IPS-NIHi7 (cell line): Measurements from ENCODE around the gene CLEC3B.
A peak's percentile ranks its signal among the peaks of the same experiment; 100 is the strongest.
"Not testable (repeated sequence)": the region's sequence is repeated elsewhere in the genome, so short reads cannot be mapped to it uniquely, and the experiment has no call there.

ENCODE experiments used
- DNase-seq: peaks from one replicate; pipeline ENCODE4 v3.0.0; 2012; ENCODE audit warnings: mixed read lengths; ENCODE audit errors: extremely low spot score

The CLEC3B gene, protein sequence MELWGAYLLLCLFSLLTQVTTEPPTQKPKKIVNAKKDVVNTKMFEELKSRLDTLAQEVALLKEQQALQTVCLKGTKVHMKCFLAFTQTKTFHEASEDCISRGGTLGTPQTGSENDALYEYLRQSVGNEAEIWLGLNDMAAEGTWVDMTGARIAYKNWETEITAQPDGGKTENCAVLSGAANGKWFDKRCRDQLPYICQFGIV

DNA sequence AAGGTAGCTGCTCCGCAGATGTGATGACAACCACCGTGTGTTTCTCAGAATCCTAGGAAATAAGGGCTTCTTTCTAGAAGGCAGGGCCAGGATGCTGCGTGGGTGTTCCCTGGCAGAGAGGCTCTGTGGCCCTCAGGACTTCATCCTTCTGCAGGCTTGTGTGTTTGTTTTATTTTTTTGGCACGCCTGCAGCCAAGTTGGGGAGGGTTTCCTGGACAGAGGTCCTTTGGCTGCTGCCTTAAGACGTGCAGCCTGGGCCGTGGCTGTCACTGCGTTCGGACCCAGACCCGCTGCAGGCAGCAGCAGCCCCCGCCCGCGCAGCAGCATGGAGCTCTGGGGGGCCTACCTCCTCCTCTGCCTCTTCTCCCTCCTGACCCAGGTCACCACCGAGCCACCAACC, at the start of gene CLEC3B:
Gene CLEC3B (plus strand): TSS at position 266 of the 400 bp plus-strand sequence. CDS start 60 bp downstream, at position 326.
- no peak for DNase-seq

DNA sequence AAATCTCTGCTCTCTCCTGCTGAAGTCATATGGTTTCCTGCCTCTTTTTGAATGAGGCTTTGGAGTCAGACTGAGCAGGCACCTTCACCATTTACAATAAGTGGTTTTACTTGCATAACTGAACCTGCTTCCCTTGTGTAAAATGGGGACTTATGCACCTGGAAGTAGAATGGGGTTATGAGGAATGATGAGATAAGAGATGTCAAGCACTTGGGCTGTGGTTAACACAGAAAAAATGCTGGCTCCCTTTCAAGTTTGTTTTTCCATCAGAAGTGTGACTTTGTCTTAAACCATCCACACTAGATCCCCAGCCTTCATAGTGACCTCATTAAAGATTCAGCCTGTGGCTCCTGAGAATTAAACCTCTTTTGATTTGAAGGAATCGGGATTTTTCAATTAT, 44.9 kb upstream of the CLEC3B start:
- DNase-seq: no peak

DNA sequence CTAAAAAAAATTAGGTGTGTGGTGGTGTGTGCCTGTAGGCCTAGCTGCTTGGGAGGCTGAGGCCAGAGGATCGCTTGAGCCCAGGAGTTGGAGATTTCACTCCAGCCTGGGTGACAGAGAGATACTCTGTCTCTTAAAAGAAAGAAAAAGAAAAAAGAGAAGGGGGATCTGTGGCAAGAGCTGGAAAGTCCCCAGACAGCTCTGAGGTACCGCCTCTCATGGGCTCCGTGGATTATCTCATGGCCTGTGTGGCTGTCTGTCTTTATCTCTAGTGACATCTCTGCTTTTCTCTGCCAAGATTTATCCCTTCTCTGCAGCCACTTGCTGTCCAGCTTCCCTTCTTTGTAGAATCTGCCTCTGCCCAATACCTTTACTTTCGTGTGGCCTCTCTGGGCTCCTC, 44.4 kb upstream of the CLEC3B start:
- no peak for DNase-seq

DNA sequence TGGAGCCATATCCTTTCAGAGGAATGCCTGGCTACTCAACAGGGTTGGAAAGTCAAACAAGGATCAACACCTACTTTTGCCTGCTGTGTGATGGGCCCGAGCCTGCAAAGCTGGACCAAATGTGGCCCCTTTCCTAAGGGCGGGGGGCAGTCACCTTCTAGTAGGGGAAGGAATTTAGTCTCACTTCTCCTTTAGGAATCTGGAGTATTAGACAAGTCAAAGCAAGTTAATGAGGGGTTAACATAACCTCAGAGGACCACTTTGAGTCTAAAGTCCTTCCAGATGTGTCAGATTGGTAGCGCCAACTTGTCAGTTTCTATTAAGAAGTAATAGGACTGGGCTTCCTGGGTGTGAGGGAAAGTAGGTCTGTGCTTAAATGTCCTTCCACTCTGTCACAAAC, 43.3 kb upstream of the CLEC3B start:
- DNase-seq: no peak

DNA sequence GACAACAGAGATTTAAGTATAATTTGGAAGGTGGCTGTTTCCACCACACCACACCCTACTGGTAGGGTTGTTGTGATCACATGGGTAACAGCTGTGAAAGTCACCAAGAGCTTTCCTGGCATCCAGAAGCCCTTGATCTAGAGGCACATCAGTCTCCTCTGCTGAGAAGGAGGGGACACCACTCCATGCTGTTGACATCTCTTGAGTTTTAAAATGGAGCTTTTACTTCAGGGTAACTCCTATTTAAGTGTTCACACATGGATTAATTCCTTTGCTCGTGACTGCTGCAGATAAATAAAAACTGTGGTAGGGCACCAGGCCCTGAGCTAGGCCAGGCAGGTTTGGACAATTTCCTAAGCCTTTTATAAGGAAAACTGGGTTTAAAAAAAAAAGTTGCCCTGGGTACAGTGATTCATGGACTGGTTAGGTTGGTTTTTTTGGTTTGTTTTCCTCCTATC, 42.6 kb upstream of the CLEC3B start:
- DNase-seq: peak; percentile 23

DNA sequence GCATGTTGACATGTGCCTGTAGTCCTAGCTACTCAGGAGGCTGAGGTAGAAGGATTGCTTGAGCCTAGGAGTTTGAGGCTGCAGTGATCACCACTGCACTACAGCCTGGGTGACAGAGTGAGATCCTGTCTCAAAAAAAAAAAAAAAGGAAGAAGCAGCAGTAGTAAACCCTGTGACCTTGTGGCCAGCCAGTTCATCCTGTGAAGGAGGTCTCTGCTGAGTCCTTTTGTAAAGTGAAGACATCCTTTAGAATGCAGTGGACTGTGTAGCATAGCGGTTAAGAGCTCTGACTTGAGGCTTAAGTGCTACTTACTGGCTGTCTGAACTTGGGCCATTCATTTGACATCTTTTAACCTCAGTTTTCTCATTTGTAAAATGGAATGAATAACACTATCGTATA, 41.8 kb upstream of the CLEC3B start:
- DNase-seq: no peak

DNA sequence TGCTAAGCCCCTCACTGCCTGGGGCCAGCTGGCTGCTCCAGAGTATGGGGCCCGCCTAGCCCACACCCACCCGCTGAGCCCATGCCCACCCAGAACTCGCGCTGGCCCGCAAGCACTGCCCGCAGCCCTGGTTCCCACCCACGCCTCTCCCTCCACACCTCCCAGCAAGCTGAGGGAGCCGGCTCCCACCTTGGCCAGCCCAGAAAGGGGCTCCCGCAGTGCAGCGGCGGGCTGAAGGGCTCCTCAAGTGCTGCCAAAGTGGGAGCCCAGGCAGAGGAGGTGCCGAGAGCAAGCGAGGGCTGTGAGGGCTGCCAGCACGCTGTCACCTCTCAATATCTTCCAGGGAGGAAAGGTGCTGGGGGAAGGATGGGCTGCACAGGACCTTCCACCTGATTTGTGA, 39.8 kb upstream of the CLEC3B start:
- not testable (repeated sequence) for DNase-seq

DNA sequence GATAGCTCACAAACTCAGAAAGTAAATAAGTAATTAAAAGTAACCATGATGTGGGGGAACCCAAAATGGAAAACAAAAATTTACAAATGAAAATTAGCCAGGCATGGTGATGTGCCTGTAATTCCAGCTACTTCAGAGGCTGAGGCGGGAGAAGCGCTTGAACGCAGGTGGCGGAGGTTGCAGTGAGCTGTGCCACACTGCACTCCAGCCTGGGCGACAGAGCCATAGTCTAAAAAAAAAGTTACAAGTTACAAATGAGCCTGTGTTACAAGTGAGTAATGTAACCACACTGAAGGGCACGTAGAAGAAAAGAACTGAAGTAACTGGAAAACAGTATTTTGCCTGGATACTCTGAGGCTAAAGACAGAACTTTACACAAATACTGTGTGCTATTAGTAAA, 38.8 kb upstream of the CLEC3B start:
- no peak for DNase-seq

DNA sequence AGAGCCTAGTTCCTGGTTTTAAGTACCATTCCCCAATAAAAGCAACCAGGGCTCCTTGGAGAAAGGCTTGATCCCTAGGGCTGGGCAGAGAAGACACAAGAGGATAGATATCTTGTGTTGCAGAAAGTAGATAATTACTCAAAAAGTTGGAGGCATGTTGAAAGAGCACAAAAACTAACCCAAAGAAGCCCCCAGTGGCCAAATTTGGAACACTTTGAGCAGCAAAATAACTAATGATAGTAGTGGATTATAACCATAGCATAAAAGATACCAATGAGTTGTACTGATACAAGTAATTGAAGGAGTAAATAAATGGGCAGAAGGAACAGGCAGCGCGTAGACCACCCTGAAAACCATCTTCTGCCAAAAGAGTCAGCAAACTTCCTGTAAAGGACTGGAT, 38.0 kb upstream of the CLEC3B start:
- no peak for DNase-seq

DNA sequence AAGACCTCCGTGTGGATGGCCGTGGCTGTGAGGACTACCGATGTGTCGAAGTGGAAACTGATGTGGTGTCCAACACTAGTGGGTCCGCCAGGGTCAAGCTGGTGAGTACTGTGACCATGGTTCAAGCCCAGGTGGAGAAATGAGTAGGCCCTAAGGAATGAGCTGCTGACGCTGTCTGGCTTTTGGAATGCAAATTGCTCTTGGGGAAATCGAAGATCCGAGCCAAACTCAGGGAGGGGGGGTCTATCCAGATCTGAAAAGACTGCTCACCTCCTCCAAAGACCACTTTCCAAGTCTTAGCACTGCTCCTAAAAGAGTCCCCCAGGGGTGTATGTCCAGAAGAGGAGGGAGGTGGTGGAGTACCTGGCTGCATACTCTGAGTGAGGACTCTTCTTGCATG, 37.0 kb upstream of the CLEC3B start:
- DNase-seq: no peak

DNA sequence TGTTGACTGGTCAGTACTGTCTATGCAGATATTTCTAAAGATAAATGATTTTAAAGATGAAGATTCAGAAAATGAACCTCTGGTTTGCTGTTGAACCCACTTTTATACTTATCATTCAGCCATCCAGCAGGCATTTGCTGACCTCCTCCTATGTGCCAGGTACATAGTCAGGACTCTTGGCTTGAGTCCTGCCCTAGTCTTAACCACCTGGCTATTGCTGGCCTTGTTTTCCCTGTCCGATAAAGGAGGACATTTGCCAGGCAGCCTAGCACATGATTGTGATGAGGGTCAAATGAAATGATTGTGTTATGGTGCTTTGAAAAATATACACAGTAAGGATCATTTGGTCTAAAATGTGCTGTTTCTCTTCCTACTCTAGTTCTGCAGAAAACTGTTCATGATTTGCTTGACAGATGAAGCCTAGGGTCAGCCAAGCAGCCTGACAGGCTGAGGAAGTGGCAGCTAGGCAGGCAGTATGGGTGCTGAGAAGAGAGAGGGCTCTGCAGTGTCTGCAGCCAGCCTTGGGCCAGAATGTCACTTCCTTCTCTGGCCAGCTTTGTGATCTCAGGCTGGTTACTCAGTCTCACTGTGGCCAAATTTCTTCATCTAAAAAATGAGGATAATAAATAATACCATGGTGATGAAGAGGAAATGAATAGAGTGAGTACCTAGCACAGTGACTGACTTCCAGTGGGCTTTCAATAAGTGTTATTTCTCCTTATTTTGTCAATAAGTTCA, 36.3 kb upstream of the CLEC3B start:
- no peak for DNase-seq

DNA sequence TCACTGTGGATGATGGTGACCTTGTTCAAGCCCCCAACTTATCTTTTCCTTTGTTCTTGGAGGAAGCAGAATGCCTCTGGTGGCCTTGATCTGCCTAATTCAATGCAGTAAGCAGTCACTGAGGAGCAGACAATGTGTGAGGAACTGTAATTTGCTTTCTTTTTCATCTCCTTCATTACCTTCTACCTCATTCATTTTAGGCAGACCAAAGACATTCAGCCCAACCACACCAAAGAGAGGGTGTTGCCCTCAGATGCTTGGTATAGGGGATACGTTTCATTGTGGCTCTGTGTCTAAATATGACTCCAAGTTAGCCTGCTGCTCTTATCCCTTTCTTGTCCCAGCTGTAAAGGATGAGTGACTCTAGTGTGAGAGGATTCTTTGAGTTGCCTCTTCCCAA, 34.8 kb upstream of the CLEC3B start:
- no peak for DNase-seq

DNA sequence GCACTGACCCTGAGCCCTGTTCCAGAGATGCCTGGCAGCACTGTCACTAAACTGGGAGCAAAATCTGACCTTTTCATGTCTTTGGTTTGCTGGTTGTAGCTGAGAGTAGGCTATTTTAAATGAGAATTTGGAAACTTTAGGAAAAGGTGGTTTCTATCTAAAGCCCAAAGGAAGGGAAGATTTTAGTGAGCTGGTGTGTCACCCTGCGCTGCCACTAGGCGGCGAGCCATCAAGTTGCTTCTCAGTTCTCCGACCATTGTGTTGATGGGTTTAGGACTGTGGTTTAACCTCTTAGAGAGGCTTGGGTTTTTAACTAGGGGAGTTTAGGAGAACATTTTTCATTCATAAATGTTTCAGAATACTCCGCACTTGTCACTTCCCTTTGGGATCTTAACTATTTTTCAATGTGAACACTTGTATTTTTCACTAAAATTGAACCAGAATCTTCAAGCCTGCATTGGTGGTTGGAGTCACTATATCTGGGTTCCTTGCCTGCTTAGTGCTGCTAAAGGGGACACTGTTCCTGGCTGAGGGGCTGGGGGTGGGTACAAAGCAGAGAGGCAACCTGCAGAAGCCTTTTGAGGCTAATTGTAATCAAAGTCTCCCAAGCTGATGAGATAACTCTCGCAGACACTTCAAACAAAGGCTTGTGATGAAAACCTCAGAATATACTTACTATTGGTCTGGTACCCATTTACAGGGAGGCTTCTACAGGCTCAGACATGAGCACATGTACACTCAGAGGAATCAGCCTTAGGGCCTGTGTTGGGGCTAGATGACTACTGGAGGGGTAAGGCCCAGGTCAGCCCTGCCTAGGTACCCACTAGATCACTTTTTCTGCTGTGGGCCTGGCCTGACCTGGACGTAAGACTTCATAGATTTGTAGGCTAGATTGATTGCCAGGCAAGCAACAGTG, 33.3 kb upstream of the CLEC3B start:
- DNase-seq: peak; percentile 75

DNA sequence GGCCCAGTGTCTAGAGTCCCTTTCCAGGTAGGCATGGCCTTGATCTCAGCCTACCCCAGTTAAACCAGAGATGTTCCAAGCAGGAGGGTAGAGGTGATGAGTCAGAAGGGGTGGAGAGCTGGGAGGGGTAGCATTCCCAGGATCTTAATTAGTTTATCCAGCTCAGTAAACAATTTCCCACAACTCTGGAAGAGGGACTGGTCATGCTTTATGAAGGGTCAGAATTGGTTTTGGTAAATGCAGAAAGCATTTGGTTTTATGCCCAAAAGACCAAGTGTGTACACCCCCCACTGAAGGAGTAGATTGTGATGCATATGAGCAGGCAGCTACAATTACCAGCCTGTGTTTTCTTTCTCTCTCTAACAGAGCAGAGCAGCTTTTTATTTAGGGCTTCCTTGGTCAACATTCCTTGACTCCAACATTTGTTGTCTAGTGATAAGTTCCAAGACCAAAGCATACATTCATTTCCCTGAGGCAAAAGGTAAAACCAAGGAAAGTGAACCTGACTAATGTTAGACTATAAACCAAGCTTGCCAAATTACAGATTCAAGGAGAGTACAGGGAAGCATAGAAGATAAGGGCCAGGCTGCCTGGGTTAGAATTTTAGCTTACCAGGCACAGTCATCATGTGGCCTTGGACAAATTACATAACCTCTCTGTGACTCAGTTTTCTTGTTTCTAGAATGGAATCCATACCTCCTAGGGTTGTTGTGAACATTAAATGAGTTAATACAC, 32.5 kb upstream of the CLEC3B start:
- peak; percentile 73 for DNase-seq

DNA sequence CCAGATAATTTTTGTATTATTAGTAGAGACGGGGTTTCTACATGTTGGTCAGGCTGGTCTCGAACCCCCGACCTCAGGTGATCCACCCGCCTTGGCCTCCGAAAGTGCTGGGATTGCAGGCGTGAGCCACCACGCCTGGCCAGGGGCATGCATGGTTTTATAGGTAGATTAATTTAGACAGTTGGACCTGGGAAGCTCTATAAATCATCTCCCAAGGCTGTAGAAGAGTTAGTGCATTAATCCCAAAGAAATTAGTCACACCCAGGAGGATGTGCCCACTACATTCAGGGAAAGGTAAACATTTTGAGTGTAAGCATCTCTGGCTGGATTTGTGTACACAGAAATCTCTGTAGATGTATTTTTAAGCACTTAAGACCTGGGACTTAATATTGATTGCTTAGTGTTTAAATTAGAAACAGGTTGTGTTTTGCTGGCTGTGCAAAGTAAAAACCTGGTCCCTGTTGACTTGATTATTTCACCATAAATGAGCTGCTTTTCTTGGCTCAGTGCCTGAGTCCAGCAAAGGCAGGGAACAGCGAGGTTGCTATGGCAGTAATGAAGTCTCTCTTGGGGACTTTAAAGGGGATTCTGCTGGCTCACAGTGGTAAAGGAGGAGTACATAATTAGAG, 30.8 kb upstream of the CLEC3B start:
- no peak for DNase-seq

DNA sequence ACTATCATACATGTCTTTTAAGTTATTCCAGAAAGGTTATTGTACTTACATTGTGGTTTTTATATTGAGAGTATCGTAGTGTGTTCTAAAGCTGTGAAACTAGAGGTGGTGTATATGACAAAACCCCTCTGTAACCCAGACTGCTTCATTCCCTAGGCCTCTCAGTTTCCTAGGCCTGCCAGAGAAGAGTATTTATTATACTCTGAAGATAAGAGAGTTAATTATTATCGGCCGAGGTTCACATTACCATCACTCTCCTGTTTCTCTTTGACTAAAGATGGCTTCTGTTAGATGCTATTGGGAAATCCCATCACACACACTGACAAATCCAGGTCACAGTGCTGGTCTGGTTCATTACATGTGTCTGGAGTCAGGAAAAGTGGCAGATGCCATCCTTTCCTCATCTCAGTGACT, 29.5 kb upstream of the CLEC3B start:
- DNase-seq: no peak

DNA sequence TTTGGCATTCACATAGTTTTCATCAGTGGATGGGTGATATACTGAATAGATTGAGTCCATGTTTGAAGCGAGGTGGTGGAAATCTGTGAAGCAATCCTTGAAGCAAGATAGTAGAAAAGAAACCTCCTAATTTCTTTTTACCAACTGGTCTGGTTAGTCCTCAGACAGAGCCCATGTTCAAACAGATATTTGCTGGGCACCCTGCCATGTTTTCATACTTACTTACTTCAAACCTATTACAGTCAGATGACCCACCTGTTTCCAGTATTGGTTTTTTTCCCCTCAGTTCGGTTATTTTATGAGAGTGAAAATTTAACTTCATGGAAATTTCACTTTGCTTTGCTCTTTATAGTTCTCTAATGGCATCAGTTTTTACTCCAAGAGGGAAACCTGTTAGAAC, 26.3 kb upstream of the CLEC3B start:
- no peak for DNase-seq

DNA sequence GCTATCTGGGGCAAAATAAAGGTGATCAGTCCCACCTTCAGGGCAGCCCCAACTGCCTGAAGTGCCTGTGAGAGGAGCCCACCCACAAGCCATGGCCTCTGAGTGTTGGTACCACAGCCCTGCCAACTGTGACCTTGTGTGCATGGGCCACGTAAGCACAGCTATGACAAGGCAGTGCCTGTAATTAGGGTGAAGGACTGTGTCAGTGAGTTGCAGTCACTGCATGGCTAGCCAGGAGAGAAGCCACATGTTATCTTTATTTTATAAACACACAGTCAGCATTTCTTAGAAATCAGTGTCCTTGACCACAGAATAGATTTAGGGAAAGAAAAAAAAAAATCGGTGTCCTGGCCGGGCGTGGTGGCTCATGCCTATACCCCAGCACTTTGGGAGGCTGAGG, 25.3 kb upstream of the CLEC3B start:
- DNase-seq: no peak

DNA sequence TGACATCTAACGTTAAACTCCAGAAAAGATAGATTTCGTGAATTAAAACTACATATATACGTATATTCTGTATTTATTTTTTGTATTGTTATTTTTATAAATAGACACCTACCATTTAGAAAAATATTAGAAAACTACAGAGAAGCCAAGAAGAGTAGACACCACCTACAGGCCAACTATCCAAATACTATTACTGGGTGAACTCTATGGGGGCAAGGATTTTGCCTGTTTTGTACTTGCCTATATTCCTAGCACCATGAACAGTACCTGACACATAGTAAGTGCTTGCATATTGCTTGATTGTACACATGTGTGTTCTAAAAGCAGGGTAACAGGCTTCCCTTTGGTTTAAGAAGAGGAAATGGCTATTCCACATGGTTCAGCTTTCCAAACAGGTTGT, 24.4 kb upstream of the CLEC3B start:
- DNase-seq: no peak

DNA sequence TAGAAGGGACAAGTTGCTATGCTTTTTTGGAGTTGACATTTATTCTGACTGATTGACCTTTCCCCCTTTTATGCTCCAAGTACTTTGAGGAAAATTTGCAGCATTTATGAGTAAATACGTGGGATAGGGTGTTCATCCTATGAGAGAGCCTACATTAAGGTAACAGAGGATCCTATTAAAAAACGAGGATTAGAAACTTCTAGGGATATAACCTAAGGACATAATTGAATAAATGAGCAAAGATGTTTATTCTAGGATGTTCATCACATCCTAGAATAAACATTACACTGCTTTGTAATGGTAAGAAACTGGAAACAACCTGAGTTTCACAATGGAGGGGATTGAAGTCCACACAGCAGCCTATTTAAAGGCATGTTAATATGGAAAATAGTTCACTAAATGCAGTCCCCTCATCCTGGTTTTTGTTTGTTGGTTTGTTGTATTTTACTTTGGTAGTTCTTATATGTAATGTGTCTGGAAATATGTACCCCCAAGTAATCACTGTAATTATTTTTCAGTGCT, 23.9 kb upstream of the CLEC3B start:
- no peak for DNase-seq

DNA sequence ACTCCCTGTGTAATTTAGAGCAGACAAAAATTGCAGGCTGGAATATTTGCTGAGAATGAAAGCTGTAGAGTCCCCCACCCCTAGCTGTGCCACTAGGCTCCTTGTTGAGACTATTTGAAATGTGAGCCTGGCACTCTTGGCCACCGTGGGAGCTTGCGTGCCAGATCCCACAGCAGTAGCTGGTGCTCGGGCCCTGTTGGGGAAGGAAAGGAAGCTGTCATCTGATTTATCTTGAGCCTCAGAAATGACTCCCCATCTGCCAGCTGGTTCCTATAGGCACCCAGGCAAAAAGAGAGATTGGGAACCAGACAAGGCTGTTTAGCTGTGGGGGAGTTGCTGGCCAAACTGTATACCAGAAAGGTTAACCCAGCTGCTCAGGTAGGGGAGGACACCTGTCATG, 23.4 kb upstream of the CLEC3B start:
- DNase-seq: no peak
